GM18867 (cell line): Measurements from ENCODE around the gene TRIM16.
"Not testable (repeated sequence)": the region's sequence is repeated elsewhere in the genome, so short reads cannot be mapped to it uniquely, and the experiment has no call there.

Experiments used
- ATAC-seq: cut with Tn5 transposase; IDR thresholded peaks from one replicate; pipeline ENCODE4 v1.9.1; 2021; ENCODE audit warnings: mild to moderate bottlenecking, moderate library complexity; ENCODE audit not compliant: unreplicated experiment

TRIM16 gene

DNA sequence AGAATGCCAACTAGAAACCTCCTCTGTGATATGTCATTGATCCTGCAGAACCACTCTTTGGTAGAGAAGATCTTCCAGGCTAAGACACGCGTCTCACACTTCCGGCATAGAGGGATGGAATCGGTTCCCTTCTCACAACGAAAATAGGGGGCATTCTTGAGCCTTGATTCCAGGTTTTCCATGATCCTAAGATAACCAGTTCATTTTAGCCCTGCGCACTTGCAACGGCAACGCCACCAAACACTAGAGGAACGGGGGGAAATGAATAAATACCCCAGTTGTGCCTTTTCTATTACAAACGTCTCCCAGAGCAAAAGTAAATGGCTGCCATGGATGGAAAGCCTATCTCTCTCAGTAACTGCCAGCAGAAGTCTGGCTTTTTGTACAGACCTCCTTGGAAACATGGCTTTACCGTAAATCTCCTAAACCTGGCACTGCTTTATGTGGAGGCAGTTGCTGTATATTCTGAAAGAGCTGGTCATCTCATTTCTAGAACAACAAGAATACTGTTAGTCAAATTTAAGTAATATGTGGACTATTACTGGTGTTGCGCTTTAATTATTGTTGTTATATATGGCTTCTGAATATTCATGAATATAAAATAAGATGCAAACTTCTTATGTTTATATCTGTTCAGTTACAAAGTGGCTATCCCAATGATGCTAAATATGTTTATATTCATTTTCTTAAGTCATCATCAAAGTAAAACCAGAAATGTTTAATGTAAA is 64.6 kb downstream of the TRIM16 start, which contains the start of gene FBXW10B:
TSS of gene FBXW10B (minus strand) at position 374 of the 728 bp plus-strand sequence. CDS start at position 182, 192 bp downstream.
- not testable (repeated sequence) for ATAC-seq

DNA sequence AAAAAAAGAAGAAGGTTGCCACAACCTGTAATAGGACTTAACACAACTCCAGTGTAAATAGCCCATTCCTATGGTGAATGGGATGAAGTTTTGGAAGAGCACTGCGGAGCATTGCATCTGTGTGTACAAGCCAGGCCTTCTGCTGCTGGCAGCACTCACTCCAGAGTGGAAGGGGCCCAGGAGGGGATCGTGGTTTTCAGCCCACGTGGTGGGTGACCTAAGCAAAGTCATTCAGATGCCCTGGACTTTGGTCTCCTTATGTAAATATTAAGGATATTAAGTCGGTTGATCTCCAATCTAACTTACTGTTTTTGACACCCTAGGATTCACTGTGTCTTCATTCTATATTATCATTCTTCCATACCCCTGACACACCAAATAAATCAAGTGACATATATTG is 67.3 kb downstream of the TRIM16 start:
- ATAC-seq: not testable (repeated sequence)

DNA sequence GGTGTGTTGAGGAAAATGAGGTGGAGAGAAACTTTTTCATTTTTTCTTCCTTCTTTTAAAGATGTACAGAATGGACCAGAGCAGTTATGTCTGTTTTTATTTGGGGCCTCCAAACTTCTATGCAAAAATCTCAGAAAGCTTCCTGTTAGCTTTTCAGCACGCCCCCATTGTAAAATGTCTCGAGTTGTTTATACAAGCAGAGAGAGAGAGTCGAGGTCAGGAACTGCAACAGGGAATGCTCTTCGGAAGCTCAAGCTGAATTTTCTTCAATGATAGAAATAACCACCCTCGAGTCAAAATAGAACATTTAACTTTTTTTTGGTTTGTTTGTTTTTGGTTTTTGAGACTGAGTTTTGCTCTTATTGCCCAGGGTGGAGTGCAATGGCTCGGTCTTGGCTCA is 68.3 kb downstream of the TRIM16 start:
- ATAC-seq: not testable (repeated sequence)

- not testable (repeated sequence) for ATAC-seq
Observed at GRCh38 chr17:15613111-15613510, 71.0 kb downstream of the TRIM16 start.

DNA sequence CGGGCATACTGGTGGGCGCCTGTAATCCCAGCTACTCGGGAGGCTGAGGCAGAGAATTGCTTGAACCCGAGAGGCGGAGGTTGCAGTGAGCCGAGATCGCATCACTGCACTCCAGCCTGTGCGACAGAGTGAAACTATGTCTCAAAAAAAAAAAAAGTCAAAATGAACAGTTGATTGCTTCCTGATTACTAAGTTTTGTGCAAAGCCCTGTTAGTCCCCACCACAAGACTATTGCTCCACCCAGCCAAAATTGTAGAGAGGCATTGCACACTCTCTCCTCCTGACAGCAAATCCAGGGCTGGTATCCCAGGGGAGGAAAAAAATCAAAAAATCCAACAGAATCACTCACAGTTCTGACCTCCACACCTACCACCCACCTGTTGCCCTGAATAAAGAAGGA is 91.2 kb downstream of the TRIM16 start:
- ATAC-seq: not testable (repeated sequence)

DNA sequence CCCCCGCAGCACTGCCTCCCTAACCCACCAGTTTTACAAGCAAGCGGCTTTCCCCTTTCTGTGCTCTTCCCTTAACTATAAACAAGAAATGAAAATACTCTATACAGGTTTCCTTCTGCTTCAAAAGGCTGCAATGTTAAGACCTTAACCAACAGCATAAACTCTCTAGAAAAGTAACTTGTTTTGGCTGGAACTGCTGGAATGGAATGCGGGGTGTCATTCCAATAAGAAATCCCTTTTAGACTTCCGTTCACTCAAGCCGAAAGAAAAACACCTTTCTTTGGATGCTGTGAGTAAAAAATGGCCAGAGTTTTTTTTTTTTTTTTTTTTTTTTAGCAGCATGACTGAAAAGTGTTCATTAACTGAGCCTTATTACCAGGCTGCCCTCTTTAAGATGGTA is 92.1 kb downstream of the TRIM16 start:
- not testable (repeated sequence) for ATAC-seq

DNA sequence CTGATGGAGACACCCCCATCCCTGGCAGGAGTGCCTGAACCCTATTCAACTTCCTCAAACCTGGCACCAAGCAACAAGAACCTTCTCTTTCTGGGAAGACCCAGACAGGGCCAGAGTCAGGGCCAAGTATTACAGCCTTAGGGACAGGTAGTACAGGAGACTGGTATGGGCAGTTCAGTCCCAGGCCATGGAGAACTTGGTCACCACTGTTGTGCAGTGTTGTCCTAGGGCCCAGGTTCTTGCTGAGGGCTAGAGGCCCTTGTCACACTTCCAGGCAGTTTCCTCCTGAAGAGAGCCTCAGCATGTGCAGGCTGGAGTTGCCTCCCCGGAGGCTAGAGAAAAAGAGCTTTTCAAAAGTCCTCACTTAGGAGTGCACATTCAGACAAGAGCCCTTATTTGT is 93.3 kb downstream of the TRIM16 start:
- not testable (repeated sequence) for ATAC-seq

DNA sequence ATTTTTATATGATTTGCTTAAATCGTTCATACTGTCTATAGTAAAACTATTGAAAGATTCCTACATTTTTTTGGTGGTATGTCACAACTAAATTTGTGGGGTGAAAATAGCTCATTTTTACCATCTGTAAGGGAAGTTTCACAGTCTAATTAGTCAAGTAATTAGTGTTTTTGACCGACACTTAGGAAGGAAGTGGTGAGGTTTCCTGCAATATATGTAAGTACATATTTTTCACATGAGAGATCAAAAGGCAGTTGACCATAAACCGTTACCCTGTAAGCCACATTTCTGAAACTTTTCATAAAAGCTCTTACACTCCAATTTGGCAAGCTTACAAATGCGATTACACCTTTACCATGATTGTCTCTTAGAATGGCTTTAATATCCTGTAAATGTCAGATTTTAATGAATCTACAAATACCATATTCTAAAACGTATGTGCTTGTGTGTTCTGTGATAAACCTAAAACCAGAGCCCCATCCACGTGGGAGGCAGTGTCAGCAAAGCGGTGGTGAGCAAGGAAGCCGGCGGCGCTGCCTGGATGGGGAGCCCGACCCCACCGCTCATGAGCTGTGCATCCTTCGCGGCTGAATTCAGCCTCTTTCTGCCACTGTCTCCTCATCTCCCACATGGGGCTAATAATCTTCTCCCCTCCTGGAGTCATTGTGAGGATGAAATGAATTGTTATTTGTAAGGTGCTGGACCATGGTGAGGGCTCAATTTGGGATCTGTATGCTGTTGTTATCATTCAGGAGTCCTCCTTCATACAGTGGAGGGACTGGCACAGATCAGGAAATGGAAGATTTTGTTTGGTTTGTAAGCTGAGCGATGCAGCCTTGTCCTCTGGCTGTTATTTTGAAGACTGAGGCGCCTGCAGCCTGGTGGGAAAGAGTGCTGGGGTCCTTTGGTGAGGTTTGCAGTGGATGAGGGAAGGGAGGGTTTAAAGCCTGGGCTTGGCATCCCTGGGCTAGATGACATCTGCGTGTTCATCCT is 94.3 kb downstream of the TRIM16 start:
- peak; percentile 89 for ATAC-seq

- ATAC-seq: not testable (repeated sequence)
Observed at GRCh38 chr17:15588017-15588416, 96.1 kb downstream of the TRIM16 start.

GRCh38 chr17:15583313-15583712 is 100.8 kb downstream of the TRIM16 start:
- ATAC-seq: not testable (repeated sequence)

- ATAC-seq: not testable (repeated sequence)
Observed at GRCh38 chr17:15581462-15581861, 102.6 kb downstream of the TRIM16 start.
